T-helper 17 cell (primary cell): ENCODE data around the gene WDR12. TPM values are rescaled to one million over a fixed set of nuclear protein-coding genes. Genes with fewer than 3 reads are reported as not detected.

Experiments used
- ATAC-seq: fragments of 150-1000 bp; cut with Tn5 transposase; 2 replicates; pipeline ENCODE4 v1.10.0; 2021; ENCODE audit warnings: mild to moderate bottlenecking, moderate library complexity
- DNase-seq, 3 donors: peaks; one replicate each; pipeline versions ENCODE4 v3.0.0 to v3.0.0-alpha.2; 2020 to 2021
- H3K9me3 ChIP-seq: one replicate; pipeline ENCODE4 v1.7.0; 2013; ENCODE audit warnings: low read length, mild to moderate bottlenecking; ENCODE audit not compliant: control insufficient read depth, poor library complexity, severe bottlenecking
- H3K27ac Mint-ChIP-seq: one replicate; pipeline ENCODE4 v1.8.0; 2022; ENCODE audit warnings: mild to moderate bottlenecking, moderate library complexity, mixed read lengths
- H3K27me3 Mint-ChIP-seq: one replicate; pipeline ENCODE4 v1.8.0; 2022; ENCODE audit warnings: mixed read lengths
- H3K36me3 Mint-ChIP-seq: one replicate; pipeline ENCODE4 v1.8.0; 2022; ENCODE audit warnings: low read depth, mixed read lengths
- H3K4me1 Mint-ChIP-seq: one replicate; pipeline ENCODE4 v1.8.0; 2022; ENCODE audit warnings: mild to moderate bottlenecking, mixed read lengths
- H3K4me3 Mint-ChIP-seq: one replicate; pipeline ENCODE4 v1.8.0; 2022; ENCODE audit warnings: mild to moderate bottlenecking, moderate library complexity, mixed read lengths
- total RNA-seq, 4 donors: library from RNA in 2 of 4; stranded (reverse) in 2 of 4; gene quantifications; one replicate each; pipeline ENCODE4 v1.2.3 and lab custom pipeline; 2022 to 2026

Gene WDR12
- total RNA-seq, 2 donors from 2014 or later: 13.4 to 18.0 TPM

DNA sequence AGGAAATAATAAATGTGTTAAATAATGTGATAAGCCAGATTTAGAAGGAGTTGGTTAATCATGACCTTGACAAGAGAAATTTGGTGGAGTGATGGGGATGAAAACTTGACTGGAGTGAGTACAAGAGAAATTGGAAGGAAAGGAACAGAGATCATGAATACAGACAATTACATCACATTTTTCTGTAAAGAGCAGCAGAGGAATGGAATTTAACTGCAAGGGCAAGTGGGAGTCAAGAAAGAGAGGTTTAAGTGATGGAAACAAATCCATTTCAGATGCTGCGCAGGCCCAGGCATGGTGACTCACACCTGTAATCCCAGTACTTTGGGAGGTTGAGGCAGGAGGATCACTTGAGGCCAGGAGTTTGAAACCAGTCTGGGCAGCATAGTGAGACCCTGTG lies 86.6 kb downstream of the WDR12 start:
- Mint-ChIP-seq H3K4me3 (no peak overlapping the region), H3K36me3 (peaks cover 6% of the 10 kb centered on the region), H3K27me3 (no peaks in the 10 kb centered on the region), H3K27ac (no peak overlapping the region), H3K4me1 (no peaks in the 10 kb centered on the region)
- no peak for ATAC-seq
- no peak for DNase-seq
- H3K9me3 ChIP-seq: no peaks in the 10 kb centered on the region

Other genes starting within 250 kb of the WDR12 start
- gene ICA1L, start 39.9 kb downstream of the WDR12 start, total RNA-seq: 1 to 10 TPM; 2.4 to 3.3 TPM
- 10 to 100 TPM; 10.5 to 11.5 TPM for gene CARF, start 602 bp upstream of the WDR12 start, total RNA-seq
- gene NBEAL1, start 103.2 kb upstream of the WDR12 start, total RNA-seq: 10 to 100 TPM in 1 of 2 donors, 1 to 10 TPM in 1; 7.7 to 11.5 TPM